ENCODE measurements around the gene MLXIPL.
"Not testable (repeated sequence)": the region's sequence is repeated elsewhere in the genome, so short reads cannot be mapped to it uniquely, and the experiment has no call there.

Gene MLXIPL

GRCh38 chr7:73668103-73668885 lies 44.0 kb upstream of the MLXIPL start:
- peak in 1 of 3 donors; percentile 27 for DNase-seq
- Histone ChIP-seq H3K9me3 (ENCODE audit: control extremely low read depth in 1 of 5, control insufficient read depth in 4 of 5, insufficient read depth in 2 of 5, low read depth in 1 of 5, low read length in 4 of 5) (peaks cover 0 to 9% (median under 1%) of the 10 kb centered on the region in 5 experiments), H3K27ac (ENCODE audit: insufficient read depth in 1 of 2, low read depth in 1 of 2, low read length in 2 of 2, poor library complexity in 1 of 2, severe bottlenecking in 2 of 2) (no peak overlapping the region), H3K4me1 (ENCODE audit: control extremely low read depth in 1 of 4, control insufficient read depth in 4 of 4, insufficient read depth in 4 of 4, low read length in 3 of 4) (peaks cover 0 to 10% (median 5%) of the 10 kb centered on the region in 4 experiments), H3K36me3 (ENCODE audit: control insufficient read depth in 4 of 4, insufficient read depth in 4 of 4, low read length in 3 of 4) (no peaks in the 10 kb centered on the region), H3K4me3 (ENCODE audit: control insufficient read depth in 1 of 7, extremely low read depth in 1 of 7, insufficient read depth in 4 of 7, low read depth in 2 of 7, low read length in 6 of 7) (peak overlapping the region in 4 of 7 experiments; percentile 37 to 57 (median 51)), H3K27me3 (replicated peaks in 2 of 5; ENCODE audit: control insufficient read depth in 4 of 5, insufficient read depth in 5 of 5, low read length in 4 of 5) (peaks cover 0 to 90% (median 18%) of the 10 kb centered on the region in 5 experiments)
- WGBS (ENCODE audit: insufficient coverage): 2% methylated on average over 32 of the region's 52 CpGs
- POLR2A ChIA-PET: no interaction called here
- CTCF ChIA-PET: interaction anchor here (1.0 to 1.9 kb wide), 4 partner anchors 10 to 74 kb away, joined by 3 to 5 read pairs (median 3); no protein-coding TSS in a partner anchor

- CTCF ChIA-PET: interaction anchor here (1.0 to 3.2 kb wide), 4 partner anchors 12 to 73 kb away, joined by 3 to 10 read pairs (median 3); no protein-coding TSS in a partner anchor
- H3K4me1 ChIP-seq (ENCODE audit: control extremely low read depth in 1 of 4, control insufficient read depth in 4 of 4, insufficient read depth in 4 of 4, low read length in 3 of 4): peaks cover 0 to 10% (median 5%) of the 10 kb centered on the region in 4 experiments
- 0% methylated on average over 30 of the region's 79 CpGs for WGBS (ENCODE audit: insufficient coverage)
- POLR2A ChIA-PET: no interaction called here
- peak; percentile 84 to 89 (median 88) for DNase-seq
- no peaks in the 10 kb centered on the region for H3K36me3 ChIP-seq (ENCODE audit: control insufficient read depth in 4 of 4, insufficient read depth in 4 of 4, low read length in 3 of 4)
- peak within 1 kb of the TSS in 6 of 7 experiments; percentile 10 to 59 (median 48) for H3K4me3 ChIP-seq (ENCODE audit: control insufficient read depth in 1 of 7, extremely low read depth in 1 of 7, insufficient read depth in 4 of 7, low read depth in 2 of 7, low read length in 6 of 7)
- H3K9me3 ChIP-seq (ENCODE audit: control extremely low read depth in 1 of 5, control insufficient read depth in 4 of 5, insufficient read depth in 2 of 5, low read depth in 1 of 5, low read length in 4 of 5): peaks cover 0 to 15% (median 6%) of the 10 kb centered on the region in 5 experiments
- no peak within 1 kb of the TSS for H3K27ac ChIP-seq (ENCODE audit: insufficient read depth in 1 of 2, low read depth in 1 of 2, low read length in 2 of 2, poor library complexity in 1 of 2, severe bottlenecking in 2 of 2)
- peaks cover 0 to 90% (median 18%) of the 10 kb centered on the region in 5 experiments for H3K27me3 ChIP-seq (replicated peaks in 2 of 5; ENCODE audit: control insufficient read depth in 4 of 5, insufficient read depth in 5 of 5, low read length in 4 of 5)
Observed at GRCh38 chr7:73667344-73668102, 43.2 kb upstream of the MLXIPL start, which contains the start of gene VPS37D. Gene VPS37D, plus strand, starts transcription at chr7:73667831. Its CDS starts 128 bp downstream, at chr7:73667959.

GRCh38 chr7:73663033-73663432 lies 38.7 kb upstream of the MLXIPL start:
- peaks cover 0 to 4% (median 1%) of the 10 kb centered on the region in 4 experiments for H3K4me1 ChIP-seq (ENCODE audit: control extremely low read depth in 1 of 4, control insufficient read depth in 4 of 4, insufficient read depth in 4 of 4, low read length in 3 of 4)
- ChIA-PET POLR2A (no interaction called here), CTCF (no interaction called here)
- no peak overlapping the region for H3K4me3 ChIP-seq (ENCODE audit: control insufficient read depth in 1 of 7, extremely low read depth in 1 of 7, insufficient read depth in 4 of 7, low read depth in 2 of 7, low read length in 6 of 7)
- no peaks in the 10 kb centered on the region for H3K36me3 ChIP-seq (ENCODE audit: control insufficient read depth in 4 of 4, insufficient read depth in 4 of 4, low read length in 3 of 4)
- DNase-seq: no peak
- peaks cover 0 to 15% (median 7%) of the 10 kb centered on the region in 5 experiments for H3K9me3 ChIP-seq (ENCODE audit: control extremely low read depth in 1 of 5, control insufficient read depth in 4 of 5, insufficient read depth in 2 of 5, low read depth in 1 of 5, low read length in 4 of 5)
- H3K27ac ChIP-seq (ENCODE audit: insufficient read depth in 1 of 2, low read depth in 1 of 2, low read length in 2 of 2, poor library complexity in 1 of 2, severe bottlenecking in 2 of 2): no peak overlapping the region
- peaks cover 0 to 73% (median 18%) of the 10 kb centered on the region in 5 experiments for H3K27me3 ChIP-seq (replicated peaks in 2 of 5; ENCODE audit: control insufficient read depth in 4 of 5, insufficient read depth in 5 of 5, low read length in 4 of 5)

GRCh38 chr7:73660594-73660993 lies 36.3 kb upstream of the MLXIPL start:
- H3K36me3 ChIP-seq (ENCODE audit: control insufficient read depth in 4 of 4, insufficient read depth in 4 of 4, low read length in 3 of 4); H3K4me3 ChIP-seq (ENCODE audit: control insufficient read depth in 1 of 7, extremely low read depth in 1 of 7, insufficient read depth in 4 of 7, low read depth in 2 of 7, low read length in 6 of 7); DNase-seq; CTCF ChIA-PET; H3K9me3 ChIP-seq (ENCODE audit: control extremely low read depth in 1 of 5, control insufficient read depth in 4 of 5, insufficient read depth in 2 of 5, low read depth in 1 of 5, low read length in 4 of 5); H3K27ac ChIP-seq (ENCODE audit: insufficient read depth in 1 of 2, low read depth in 1 of 2, low read length in 2 of 2, poor library complexity in 1 of 2, severe bottlenecking in 2 of 2); POLR2A ChIA-PET; H3K4me1 ChIP-seq (ENCODE audit: control extremely low read depth in 1 of 4, control insufficient read depth in 4 of 4, insufficient read depth in 4 of 4, low read length in 3 of 4): not testable (repeated sequence)
- H3K27me3 ChIP-seq (replicated peaks in 2 of 5; ENCODE audit: control insufficient read depth in 4 of 5, insufficient read depth in 5 of 5, low read length in 4 of 5): peaks cover 0 to 59% (median 18%) of the 10 kb centered on the region in 5 experiments
- 93% methylated on average over 4 of the region's 4 CpGs for WGBS (ENCODE audit: insufficient coverage)

GRCh38 chr7:73659983-73660382 lies 35.7 kb upstream of the MLXIPL start:
- WGBS (ENCODE audit: insufficient coverage): 65% methylated on average over 7 of the region's 8 CpGs
- CTCF ChIA-PET: interaction anchor here (1.3 kb wide), 1 partner anchor 56 kb away, joined by 4 read pairs; no protein-coding TSS in a partner anchor

GRCh38 chr7:73655309-73655708 lies 31.0 kb upstream of the MLXIPL start:
- H3K27ac ChIP-seq (ENCODE audit: insufficient read depth in 1 of 2, low read depth in 1 of 2, low read length in 2 of 2, poor library complexity in 1 of 2, severe bottlenecking in 2 of 2); POLR2A ChIA-PET; H3K4me1 ChIP-seq (ENCODE audit: control extremely low read depth in 1 of 4, control insufficient read depth in 4 of 4, insufficient read depth in 4 of 4, low read length in 3 of 4); H3K9me3 ChIP-seq (ENCODE audit: control extremely low read depth in 1 of 5, control insufficient read depth in 4 of 5, insufficient read depth in 2 of 5, low read depth in 1 of 5, low read length in 4 of 5); H3K36me3 ChIP-seq (ENCODE audit: control insufficient read depth in 4 of 4, insufficient read depth in 4 of 4, low read length in 3 of 4); DNase-seq; H3K4me3 ChIP-seq (ENCODE audit: control insufficient read depth in 1 of 7, extremely low read depth in 1 of 7, insufficient read depth in 4 of 7, low read depth in 2 of 7, low read length in 6 of 7): not testable (repeated sequence)
- WGBS (ENCODE audit: insufficient coverage): 83% methylated on average over 3 of the region's 4 CpGs
- CTCF ChIA-PET: interaction anchor here (0.7 to 1.2 kb wide), 2 partner anchors 13 to 37 kb away, joined by 3 to 4 read pairs; partner anchors contain the start of gene VPS37D
- H3K27me3 ChIP-seq (replicated peaks in 2 of 5; ENCODE audit: control insufficient read depth in 4 of 5, insufficient read depth in 5 of 5, low read length in 4 of 5): peaks cover 0 to 51% (median 13%) of the 10 kb centered on the region in 5 experiments

More at GRCh38 chr7:73659983-73660382, 35.7 kb upstream of the MLXIPL start:
- Histone ChIP-seq H3K27ac (ENCODE audit: insufficient read depth in 1 of 2, low read depth in 1 of 2, low read length in 2 of 2, poor library complexity in 1 of 2, severe bottlenecking in 2 of 2) (no peak overlapping the region), H3K4me3 (ENCODE audit: control insufficient read depth in 1 of 7, extremely low read depth in 1 of 7, insufficient read depth in 4 of 7, low read depth in 2 of 7, low read length in 6 of 7) (no peak overlapping the region), H3K36me3 (ENCODE audit: control insufficient read depth in 4 of 4, insufficient read depth in 4 of 4, low read length in 3 of 4) (no peaks in the 10 kb centered on the region), H3K27me3 (replicated peaks in 2 of 5; ENCODE audit: control insufficient read depth in 4 of 5, insufficient read depth in 5 of 5, low read length in 4 of 5) (peaks cover 0 to 58% (median 15%) of the 10 kb centered on the region in 5 experiments), H3K9me3 (ENCODE audit: control extremely low read depth in 1 of 5, control insufficient read depth in 4 of 5, insufficient read depth in 2 of 5, low read depth in 1 of 5, low read length in 4 of 5) (peaks cover 0 to 8% (median 6%) of the 10 kb centered on the region in 5 experiments), H3K4me1 (ENCODE audit: control extremely low read depth in 1 of 4, control insufficient read depth in 4 of 4, insufficient read depth in 4 of 4, low read length in 3 of 4) (no peaks in the 10 kb centered on the region)
- POLR2A ChIA-PET: no interaction called here
- no peak for DNase-seq

Measured in common myeloid progenitor, CD34-positive (primary cell).